DOHH2 (cell line): ENCODE measurements around the gene SLC7A6.

Source experiments
- CTCF ChIP-seq: fragments of 200-600 bp; sonication (generic); IDR thresholded peaks from one replicate; pipeline ENCODE4 v1.5.1; 2014; ENCODE audit warnings: antibody characterized with exemption, mild to moderate bottlenecking, low read depth, low read length; ENCODE audit not compliant: poor library complexity, severe bottlenecking
- EZH2phosphoT487 ChIP-seq: fragments of 200-600 bp; sonication (generic); IDR thresholded peaks from 2 replicates; pipeline ENCODE4 v1.6.1; 2017; ENCODE audit warnings: borderline replicate concordance, mild to moderate bottlenecking, antibody characterized with exemption, low read length, moderate library complexity, mixed read lengths

GRCh38 chr16:68279726-68280558 is 15.6 kb downstream of the SLC7A6 start:
- TF ChIP-seq CTCF = no peak
- no peak for TF ChIP-seq EZH2phosphoT487
